RWPE2 (cell line): ENCODE results near the gene CYP2C9.

Source experiments
- ATAC-seq: fragments of 200-7000 bp; cut with Tn5 transposase; 3 replicates; pipeline ENCODE4 v1.9.1; 2021; ENCODE audit warnings: low read depth
- DNase-seq: peaks from one replicate; pipeline ENCODE4 v3.0.0-alpha.2; 2020; ENCODE audit warnings: low spot score
- H3K27ac ChIP-seq: fragments of 450-650 bp; 2 replicates; pipeline ENCODE4 v1.5.1; 2017; ENCODE audit warnings: mild to moderate bottlenecking; ENCODE audit not compliant: poor library complexity, severe bottlenecking
- H3K27me3 ChIP-seq: fragments of 250-450 bp; sonication (Bioruptor Pico); 2 replicates; pipeline ENCODE4 v1.5.1; 2021; ENCODE audit warnings: mild to moderate bottlenecking, moderate library complexity; ENCODE audit not compliant: insufficient read depth, poor library complexity, severe bottlenecking
- H3K36me3 ChIP-seq: fragments of 250-450 bp; sonication (Bioruptor Pico); 2 replicates; pipeline ENCODE4 v1.5.1; 2020; ENCODE audit warnings: low read depth, mild to moderate bottlenecking, moderate library complexity
- H3K4me1 ChIP-seq: fragments of 250-450 bp; sonication (Bioruptor Pico); 2 replicates; pipeline ENCODE4 v1.5.1; 2021; ENCODE audit warnings: mild to moderate bottlenecking, moderate library complexity; ENCODE audit not compliant: insufficient read depth, poor library complexity, severe bottlenecking
- H3K4me3 ChIP-seq: fragments of 250-450 bp; sonication (Bioruptor Pico); 2 replicates; pipeline ENCODE4 v1.5.1; 2021; ENCODE audit warnings: mild to moderate bottlenecking, moderate library complexity; ENCODE audit not compliant: severe bottlenecking
- H3K9me3 ChIP-seq: fragments of 250-450 bp; sonication (Bioruptor Pico); 2 replicates; pipeline ENCODE4 v1.5.1; 2021; ENCODE audit warnings: mild to moderate bottlenecking, moderate library complexity; ENCODE audit not compliant: severe bottlenecking
- TF ChIP-seq, protein P1 (sequence below): fragments of 450-650 bp; IDR thresholded peaks from one replicate; pipeline ENCODE4 v1.5.1; 2017; ENCODE audit warnings: mild to moderate bottlenecking, moderate library complexity; ENCODE audit not compliant: poor library complexity, severe bottlenecking

CYP2C9 gene

GRCh38 chr10:94997741-94998174, 59.3 kb downstream of the CYP2C9 start:
- Histone ChIP-seq H3K27ac (no peak overlapping the region), H3K36me3 (no peaks in the 10 kb centered on the region), H3K4me3 (no peak overlapping the region), H3K9me3 (no peaks in the 10 kb centered on the region), H3K4me1 (no peaks in the 10 kb centered on the region), H3K27me3 (no peaks in the 10 kb centered on the region)
- DNase-seq (no peak), ATAC-seq (no peak)
- TF ChIP-seq, protein P1, sequence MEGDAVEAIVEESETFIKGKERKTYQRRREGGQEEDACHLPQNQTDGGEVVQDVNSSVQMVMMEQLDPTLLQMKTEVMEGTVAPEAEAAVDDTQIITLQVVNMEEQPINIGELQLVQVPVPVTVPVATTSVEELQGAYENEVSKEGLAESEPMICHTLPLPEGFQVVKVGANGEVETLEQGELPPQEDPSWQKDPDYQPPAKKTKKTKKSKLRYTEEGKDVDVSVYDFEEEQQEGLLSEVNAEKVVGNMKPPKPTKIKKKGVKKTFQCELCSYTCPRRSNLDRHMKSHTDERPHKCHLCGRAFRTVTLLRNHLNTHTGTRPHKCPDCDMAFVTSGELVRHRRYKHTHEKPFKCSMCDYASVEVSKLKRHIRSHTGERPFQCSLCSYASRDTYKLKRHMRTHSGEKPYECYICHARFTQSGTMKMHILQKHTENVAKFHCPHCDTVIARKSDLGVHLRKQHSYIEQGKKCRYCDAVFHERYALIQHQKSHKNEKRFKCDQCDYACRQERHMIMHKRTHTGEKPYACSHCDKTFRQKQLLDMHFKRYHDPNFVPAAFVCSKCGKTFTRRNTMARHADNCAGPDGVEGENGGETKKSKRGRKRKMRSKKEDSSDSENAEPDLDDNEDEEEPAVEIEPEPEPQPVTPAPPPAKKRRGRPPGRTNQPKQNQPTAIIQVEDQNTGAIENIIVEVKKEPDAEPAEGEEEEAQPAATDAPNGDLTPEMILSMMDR, result no peak

GRCh38 chr10:95026461-95026860, 88.0 kb downstream of the CYP2C9 start:
- no peaks in the 10 kb centered on the region for H3K4me1 ChIP-seq
- no peaks in the 10 kb centered on the region for H3K36me3 ChIP-seq
- DNase-seq (no peak), ATAC-seq (no peak)
- peaks cover 7% of the 10 kb centered on the region for H3K27me3 ChIP-seq
- H3K9me3 ChIP-seq, result no peaks in the 10 kb centered on the region
- H3K4me3 ChIP-seq, result no peak overlapping the region
- no peak overlapping the region for H3K27ac ChIP-seq
- TF ChIP-seq, protein P1, result no peak

GRCh38 chr10:95031656-95032055, 93.2 kb downstream of the CYP2C9 start:
- Histone ChIP-seq H3K36me3 (no peaks in the 10 kb centered on the region), H3K4me1 (no peaks in the 10 kb centered on the region), H3K9me3 (no peaks in the 10 kb centered on the region), H3K4me3 (no peak overlapping the region), H3K27ac (no peak overlapping the region), H3K27me3 (peaks cover 7% of the 10 kb centered on the region)
- TF ChIP-seq, protein P1, result no peak
- ATAC-seq (no peak), DNase-seq (no peak)

DNA sequence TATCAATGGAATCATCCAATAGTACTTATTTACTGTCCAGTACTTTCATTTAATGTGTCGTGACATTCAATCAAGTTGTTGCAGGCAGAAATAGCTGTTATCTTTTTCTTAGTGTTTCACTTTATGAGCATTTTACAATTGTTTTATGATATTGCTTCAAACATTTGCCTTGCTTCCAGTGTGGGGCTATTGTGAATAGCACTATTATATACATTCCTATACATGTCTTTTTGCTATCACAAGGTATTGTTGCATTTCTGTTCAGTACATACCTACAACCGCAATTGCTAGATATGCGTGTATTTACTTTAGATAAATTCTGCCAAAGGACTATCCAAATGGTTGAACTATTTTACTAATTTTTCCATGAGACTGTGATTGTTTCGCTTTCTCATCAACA, 95.9 kb downstream of the CYP2C9 start:
- Histone ChIP-seq H3K4me3 (no peak overlapping the region), H3K27me3 (peaks cover 6% of the 10 kb centered on the region), H3K36me3 (no peaks in the 10 kb centered on the region), H3K4me1 (no peaks in the 10 kb centered on the region), H3K9me3 (no peaks in the 10 kb centered on the region), H3K27ac (no peak overlapping the region)
- no peak for DNase-seq
- TF ChIP-seq, protein P1, result no peak
- ATAC-seq, result no peak

DNA sequence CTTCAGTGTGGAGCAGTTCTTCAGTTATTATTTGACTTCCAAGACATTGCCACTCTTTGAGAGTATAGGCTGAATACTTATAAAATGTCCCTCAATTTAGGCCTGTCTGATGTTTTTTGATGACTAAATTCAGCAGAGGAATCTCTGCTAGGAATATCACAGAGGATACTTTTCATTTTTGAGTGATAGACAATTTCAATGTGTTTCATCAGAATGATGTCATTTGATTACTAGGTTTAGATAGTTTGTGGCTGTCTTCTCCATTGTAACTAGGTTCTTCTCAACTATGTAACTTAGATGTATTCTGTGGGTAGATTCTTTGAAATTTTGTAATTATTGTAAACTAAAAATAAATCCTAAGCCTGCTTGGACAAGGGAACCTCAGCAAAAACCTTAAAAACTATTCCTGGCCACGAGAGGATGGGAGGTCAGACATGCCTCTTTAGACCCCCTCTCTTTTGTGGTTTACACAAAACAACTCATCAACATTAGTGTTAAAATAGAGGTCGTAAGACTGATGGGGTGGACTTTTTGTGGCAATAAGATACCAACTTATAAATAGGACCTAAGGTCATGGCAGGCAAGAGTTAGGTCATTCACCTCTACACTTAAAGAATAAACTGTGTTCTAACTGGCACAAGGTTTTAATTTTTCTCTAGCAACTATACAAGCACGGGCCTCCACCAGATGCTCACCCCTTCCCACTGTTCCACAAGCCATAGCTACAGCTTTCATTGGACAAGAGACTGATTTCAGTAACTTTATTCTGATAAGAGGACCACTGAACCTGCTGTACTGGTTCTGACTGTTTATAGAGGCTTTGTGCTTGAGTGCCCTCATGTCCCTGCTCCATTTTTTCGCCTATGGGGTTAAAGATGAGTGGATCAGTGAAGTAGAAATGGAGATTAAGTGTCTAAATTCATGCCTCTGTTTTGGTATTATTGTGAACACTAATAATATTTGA, 97.2 kb downstream of the CYP2C9 start:
- TF ChIP-seq, protein P1, result no peak
- Histone ChIP-seq H3K27ac (no peak overlapping the region), H3K27me3 (no peaks in the 10 kb centered on the region), H3K9me3 (no peaks in the 10 kb centered on the region), H3K4me3 (no peak overlapping the region), H3K4me1 (no peaks in the 10 kb centered on the region), H3K36me3 (no peaks in the 10 kb centered on the region)
- no peak for ATAC-seq
- DNase-seq, result no peak
